GM12872 (cell line): ENCODE data around the gene MT1G.

Experiments
- CTCF ChIP-seq: IDR thresholded peaks from 3 replicates; pipeline ENCODE4 v1.5.1; 2011; ENCODE audit warnings: low read depth, mild to moderate bottlenecking, low read length, moderate library complexity; ENCODE audit not compliant: insufficient read depth

Gene MT1G

GRCh38 chr16:56618138-56618537, 49.7 kb downstream of the MT1G start:
- TF ChIP-seq CTCF, result no peak

- TF ChIP-seq CTCF, result no peak
These were observed 50.4 kb downstream of the MT1G start for GRCh38 chr16:56617212-56618085.
